OCI-LY3 (cell line): ENCODE results near the gene WDR86.

ENCODE experiments used
- H2AFZ ChIP-seq: fragments of 200-600, 300-600 bp; shearing (Covaris generic); 2 replicates; pipeline ENCODE4 v1.6.0; 2014; ENCODE audit warnings: antibody characterized with exemption, low read depth, low read length
- H3K27ac ChIP-seq: fragments of 200-600, 300-600 bp; sonication (generic); 2 replicates; pipeline ENCODE4 v1.5.1; 2014; ENCODE audit warnings: mild to moderate bottlenecking, low read length, moderate library complexity, mixed read lengths
- H3K27me3 ChIP-seq: fragments of 200-600, 300-600 bp; sonication (generic); 2 replicates; pipeline ENCODE4 v1.6.1; 2014; ENCODE audit warnings: low read depth, low read length, mixed read lengths
- H3K36me3 ChIP-seq: fragments of 200-600, 300-600 bp; sonication (generic); replicated peaks from 2 replicates; pipeline ENCODE3; 2014; ENCODE audit warnings: low read depth, low read length, mixed read lengths
- H3K4me1 ChIP-seq: fragments of 300-600, 200-600 bp; sonication (generic); 2 replicates; pipeline ENCODE4 v1.6.1; 2014; ENCODE audit warnings: low read length, mixed read lengths
- H3K4me2 ChIP-seq: fragments of 200-600, 300-600 bp; sonication (generic); 2 replicates; pipeline ENCODE4 v1.6.1; 2014; ENCODE audit warnings: low read length, mixed read lengths
- H3K4me3 ChIP-seq: fragments of 300-600, 200-600 bp; sonication (generic); 2 replicates; pipeline ENCODE4 v1.5.1; 2014; ENCODE audit warnings: antibody characterized with exemption, mild to moderate bottlenecking, low read length, moderate library complexity
- H3K79me2 ChIP-seq: fragments of 300-600, 200-600 bp; shearing (Covaris generic); 2 replicates; pipeline ENCODE4 v1.6.1; 2014; ENCODE audit warnings: mild to moderate bottlenecking, low read length, mixed read lengths
- H3K9ac ChIP-seq: fragments of 300-600, 200-600 bp; shearing (Covaris generic); 2 replicates; pipeline ENCODE4 v1.6.0; 2014; ENCODE audit warnings: mild to moderate bottlenecking, low read length, moderate library complexity
- H3K9me3 ChIP-seq: fragments of 200-600, 300-600 bp; shearing (Covaris generic); 2 replicates; pipeline ENCODE4 v1.6.1; 2014; ENCODE audit warnings: low read length, mixed read lengths; ENCODE audit not compliant: insufficient read depth
- H4K20me1 ChIP-seq: fragments of 200-600, 300-600 bp; sonication (generic); 2 replicates; pipeline ENCODE4 v1.6.1; 2016; ENCODE audit warnings: low read length, mixed read lengths; ENCODE audit not compliant: insufficient read depth
- EZH2phosphoT487 ChIP-seq: fragments of 200-600 bp; shearing (Covaris generic); IDR thresholded peaks from 2 replicates; pipeline ENCODE4 v1.6.1; 2018; ENCODE audit warnings: antibody characterized with exemption, mixed run types, low read depth
- TF ChIP-seq, protein P1 (sequence below): fragments of 200-600, 300-600 bp; sonication (generic); IDR thresholded peaks from 2 replicates; pipeline ENCODE4 v1.5.1; 2014; ENCODE audit warnings: antibody characterized with exemption, low read length, low read depth

Gene WDR86

DNA sequence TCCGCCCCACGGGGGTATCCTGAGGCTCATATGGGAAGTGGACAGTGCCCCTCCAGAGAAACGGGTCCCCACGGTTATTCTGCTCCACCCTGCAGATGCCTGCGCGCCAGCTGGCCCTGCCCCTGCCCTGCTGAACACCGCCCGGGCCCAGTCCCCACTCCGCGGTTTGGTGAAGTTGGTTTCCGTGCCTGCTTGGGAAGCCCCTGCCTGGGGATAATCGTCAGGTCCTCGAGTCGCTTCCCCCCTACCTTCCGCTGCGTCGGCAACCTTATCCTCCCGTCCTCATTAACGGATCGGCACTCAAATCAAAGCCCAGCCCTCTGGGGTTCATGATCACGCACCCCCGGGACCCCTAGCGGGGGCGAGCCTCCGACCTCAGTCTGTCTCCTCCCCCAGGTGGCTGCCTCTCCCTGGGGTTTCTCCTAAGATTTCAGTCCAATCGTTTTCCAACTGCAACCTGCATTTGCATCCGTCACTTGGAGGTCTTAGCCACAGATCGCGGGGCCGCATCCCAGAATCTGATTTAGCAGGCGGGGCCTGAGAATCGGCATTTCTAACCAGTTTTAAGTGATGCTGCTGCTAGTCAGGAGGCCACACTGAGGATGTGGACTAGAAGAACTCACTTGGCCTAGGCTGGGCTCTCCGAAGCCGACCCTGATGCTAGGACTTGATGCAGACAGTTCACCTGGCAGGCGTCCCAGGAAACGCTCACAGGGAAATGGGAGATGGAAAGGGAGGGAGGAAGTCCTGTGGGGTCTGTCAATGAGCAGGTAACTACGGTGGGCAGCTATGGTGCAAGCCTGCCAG lies 27.6 kb downstream of the WDR86 start:
- Histone ChIP-seq H4K20me1 (no peaks in the 10 kb centered on the region; the same call in 1 of the 2 replicates), H3K27ac (no peak overlapping the region), H3K4me3 (no peak overlapping the region), H3K4me1 (peaks cover 12% of the 10 kb centered on the region), H3K9ac (no peak overlapping the region), H3K4me2 (no peak overlapping the region), H3K79me2 (no peaks in the 10 kb centered on the region), H2AFZ (no peak overlapping the region), H3K27me3 (peaks cover 28% of the 10 kb centered on the region), H3K36me3 (no peaks in the 10 kb centered on the region), H3K9me3 (no peaks in the 10 kb centered on the region)
- TF ChIP-seq EZH2phosphoT487 = no peak
- TF ChIP-seq, protein P1, sequence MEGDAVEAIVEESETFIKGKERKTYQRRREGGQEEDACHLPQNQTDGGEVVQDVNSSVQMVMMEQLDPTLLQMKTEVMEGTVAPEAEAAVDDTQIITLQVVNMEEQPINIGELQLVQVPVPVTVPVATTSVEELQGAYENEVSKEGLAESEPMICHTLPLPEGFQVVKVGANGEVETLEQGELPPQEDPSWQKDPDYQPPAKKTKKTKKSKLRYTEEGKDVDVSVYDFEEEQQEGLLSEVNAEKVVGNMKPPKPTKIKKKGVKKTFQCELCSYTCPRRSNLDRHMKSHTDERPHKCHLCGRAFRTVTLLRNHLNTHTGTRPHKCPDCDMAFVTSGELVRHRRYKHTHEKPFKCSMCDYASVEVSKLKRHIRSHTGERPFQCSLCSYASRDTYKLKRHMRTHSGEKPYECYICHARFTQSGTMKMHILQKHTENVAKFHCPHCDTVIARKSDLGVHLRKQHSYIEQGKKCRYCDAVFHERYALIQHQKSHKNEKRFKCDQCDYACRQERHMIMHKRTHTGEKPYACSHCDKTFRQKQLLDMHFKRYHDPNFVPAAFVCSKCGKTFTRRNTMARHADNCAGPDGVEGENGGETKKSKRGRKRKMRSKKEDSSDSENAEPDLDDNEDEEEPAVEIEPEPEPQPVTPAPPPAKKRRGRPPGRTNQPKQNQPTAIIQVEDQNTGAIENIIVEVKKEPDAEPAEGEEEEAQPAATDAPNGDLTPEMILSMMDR = no peak

DNA sequence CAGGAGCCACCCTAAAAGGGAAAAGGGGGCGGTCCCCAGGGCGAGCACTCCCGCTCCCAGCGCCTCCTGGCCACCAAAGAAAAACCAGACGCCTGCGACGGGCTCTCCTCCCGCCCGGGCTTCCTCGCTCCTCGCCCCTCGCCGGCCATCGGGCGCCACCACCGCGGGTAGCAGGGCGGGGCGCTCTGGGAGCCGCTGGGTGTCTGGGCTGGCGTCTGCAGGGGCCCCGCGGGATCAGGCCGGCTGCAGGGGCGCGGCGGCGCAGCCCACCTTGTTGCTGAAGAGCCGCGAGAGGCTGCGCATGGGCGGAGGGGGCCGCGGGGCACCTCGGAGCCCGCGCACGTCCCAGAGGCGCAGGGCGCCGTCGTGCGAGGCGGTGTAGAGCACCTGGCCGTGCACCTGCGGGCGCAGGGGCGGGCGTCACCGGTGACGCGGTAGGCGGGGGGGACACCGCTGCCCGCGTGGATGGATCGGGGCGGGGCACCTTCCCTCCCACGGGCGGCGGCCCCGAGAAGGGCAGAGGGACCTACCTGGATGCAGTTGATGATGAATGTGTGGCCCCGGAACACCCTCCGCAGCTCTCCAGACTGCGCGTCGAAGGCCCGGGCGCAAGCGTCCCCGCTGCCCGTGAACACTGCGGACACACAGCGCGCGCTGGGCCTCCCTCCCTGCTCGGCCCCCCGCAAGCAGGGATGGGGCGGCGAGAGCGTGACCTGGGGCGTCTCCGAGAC lies 28.3 kb downstream of the WDR86 start:
- H2AFZ ChIP-seq = peak overlapping the region; percentile 62; the same call in 1 of the 2 replicates
- H3K4me2 ChIP-seq = peak overlapping the region; percentile 83
- peak overlapping the region; percentile 70 for H3K4me3 ChIP-seq
- no peaks in the 10 kb centered on the region for H3K36me3 ChIP-seq
- peaks cover 12% of the 10 kb centered on the region for H3K4me1 ChIP-seq
- no peak overlapping the region for H3K27ac ChIP-seq
- H3K9ac ChIP-seq = peak overlapping the region; percentile 29; the same call in 1 of the 2 replicates
- H3K79me2 ChIP-seq = no peaks in the 10 kb centered on the region
- H3K9me3 ChIP-seq = no peaks in the 10 kb centered on the region
- H3K27me3 ChIP-seq = peaks cover 28% of the 10 kb centered on the region
- TF ChIP-seq, protein P1 = no peak
- no peak for TF ChIP-seq EZH2phosphoT487
- no peaks in the 10 kb centered on the region; the same call in 1 of the 2 replicates for H4K20me1 ChIP-seq

GRCh38 chr7:151381098-151381347 lies 28.8 kb downstream of the WDR86 start:
- peak overlapping the region; percentile 29; the same call in 1 of the 2 replicates for H3K9ac ChIP-seq
- peak overlapping the region; percentile 70 for H3K4me3 ChIP-seq
- H3K9me3 ChIP-seq = no peaks in the 10 kb centered on the region
- peaks cover 28% of the 10 kb centered on the region for H3K27me3 ChIP-seq
- H4K20me1 ChIP-seq = no peaks in the 10 kb centered on the region; the same call in 1 of the 2 replicates
- TF ChIP-seq, protein P1 = no peak
- TF ChIP-seq EZH2phosphoT487 = no peak
- no peak overlapping the region for H3K27ac ChIP-seq
- no peaks in the 10 kb centered on the region for H3K36me3 ChIP-seq
- peak overlapping the region; percentile 83 for H3K4me2 ChIP-seq
- H3K79me2 ChIP-seq = no peaks in the 10 kb centered on the region
- peak overlapping the region; percentile 62; the same call in 1 of the 2 replicates for H2AFZ ChIP-seq
- H3K4me1 ChIP-seq = peaks cover 12% of the 10 kb centered on the region
